GM18868 (cell line): ENCODE measurements around the gene SOX11.

Experiments
- ATAC-seq: cut with Tn5 transposase; IDR thresholded peaks from one replicate; pipeline ENCODE4 v1.9.1; 2021; ENCODE audit warnings: mild to moderate bottlenecking, moderate library complexity; ENCODE audit not compliant: unreplicated experiment

SOX11 gene

GRCh38 chr2:5722236-5722635 is 30.1 kb downstream of the SOX11 start:
- ATAC-seq, result no peak

DNA sequence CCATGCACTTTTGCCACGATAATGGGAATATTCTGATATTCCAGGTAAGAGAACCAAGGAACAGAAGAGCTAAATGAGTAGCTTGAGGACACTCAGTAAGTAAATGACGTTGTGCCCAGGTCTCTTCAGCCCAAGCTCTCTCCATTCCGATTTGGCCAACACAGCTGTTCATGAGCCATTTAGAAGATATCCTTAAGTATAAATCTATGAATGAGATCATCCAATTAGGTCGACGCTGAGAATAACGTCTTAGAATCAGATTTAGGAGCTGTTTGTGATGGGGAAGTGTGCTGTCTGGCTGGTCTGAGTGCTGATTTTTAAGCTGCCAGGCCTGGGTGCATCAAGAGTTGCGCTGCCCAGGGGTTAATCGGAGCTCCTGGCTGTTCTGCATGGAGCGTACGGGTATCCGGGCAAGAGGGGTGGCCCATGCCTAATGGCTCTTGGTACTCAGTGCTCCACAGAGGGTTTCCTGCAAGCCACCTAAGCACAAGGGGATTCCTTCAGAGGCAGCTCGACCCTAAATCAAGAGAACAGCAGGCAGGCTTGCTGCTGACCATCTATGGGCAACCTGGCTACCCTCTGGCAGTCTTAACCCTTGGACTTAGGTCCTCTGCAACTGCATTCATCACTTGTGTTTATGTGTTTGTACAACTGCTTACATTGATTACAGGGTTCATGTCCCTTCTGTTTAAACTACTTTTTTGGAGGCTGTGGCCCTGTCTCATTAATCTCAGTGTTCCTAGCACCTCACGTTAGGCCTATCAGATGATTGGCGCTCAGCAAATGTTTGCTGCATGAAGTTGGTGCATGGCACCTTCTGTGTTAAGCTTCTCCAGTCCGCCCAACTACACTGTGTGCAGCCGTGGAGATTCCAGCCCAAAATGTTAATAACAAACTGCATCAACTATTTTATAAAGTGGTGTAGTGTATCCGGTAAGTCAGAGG is 31.9 kb downstream of the SOX11 start:
- no peak for ATAC-seq

DNA sequence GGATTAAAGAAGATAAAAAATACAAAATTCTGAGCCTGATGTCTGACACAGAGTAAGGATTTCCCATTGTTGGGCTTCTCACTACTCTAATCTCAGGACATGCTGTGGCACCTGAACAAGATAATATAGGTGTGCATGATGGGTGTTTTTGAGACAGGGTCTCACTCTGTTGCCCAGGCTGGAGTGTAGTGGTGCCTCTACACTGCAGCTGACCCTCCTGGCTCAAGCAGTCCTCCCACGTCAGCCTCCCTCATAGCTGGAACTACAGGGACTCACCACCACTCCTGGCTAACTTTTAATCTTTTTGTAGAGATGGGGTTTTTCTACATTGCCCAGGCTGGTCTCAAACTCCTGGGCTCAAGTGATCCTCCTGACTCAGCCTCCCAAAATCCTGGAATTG is 32.9 kb downstream of the SOX11 start:
- no peak for ATAC-seq

DNA sequence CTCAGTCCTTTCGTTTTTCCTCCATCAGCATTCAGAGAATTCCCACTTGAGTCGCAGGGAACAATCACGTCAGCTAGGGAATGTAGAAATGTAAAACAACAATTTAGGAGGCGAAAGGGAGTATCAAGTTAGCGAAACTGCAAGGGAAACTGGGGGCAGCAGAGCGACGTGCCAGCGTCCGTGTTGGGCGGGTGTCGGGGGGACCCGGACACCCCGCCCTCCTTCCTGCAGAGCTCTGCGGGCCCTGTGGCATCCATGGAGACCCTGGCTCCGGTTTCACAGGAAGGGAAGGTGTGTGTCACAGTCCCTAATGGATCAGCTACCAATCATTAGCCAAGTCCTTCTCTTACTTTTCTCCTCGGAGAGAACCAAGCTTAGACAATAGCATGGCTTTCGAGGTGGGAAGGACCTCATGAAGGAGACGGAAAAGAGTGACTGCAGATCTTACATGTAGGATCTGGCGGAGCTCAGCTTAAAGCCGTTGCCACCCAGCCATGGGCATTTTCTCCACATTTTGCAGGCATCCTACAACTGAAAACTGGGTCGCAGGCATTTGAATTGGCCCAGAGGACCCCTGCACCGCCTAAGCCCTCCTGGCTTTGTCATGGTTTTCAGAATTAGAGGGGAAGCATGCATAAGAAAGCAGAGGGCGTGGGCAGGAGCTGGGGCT is 33.7 kb downstream of the SOX11 start:
- ATAC-seq, result peak; percentile 71

DNA sequence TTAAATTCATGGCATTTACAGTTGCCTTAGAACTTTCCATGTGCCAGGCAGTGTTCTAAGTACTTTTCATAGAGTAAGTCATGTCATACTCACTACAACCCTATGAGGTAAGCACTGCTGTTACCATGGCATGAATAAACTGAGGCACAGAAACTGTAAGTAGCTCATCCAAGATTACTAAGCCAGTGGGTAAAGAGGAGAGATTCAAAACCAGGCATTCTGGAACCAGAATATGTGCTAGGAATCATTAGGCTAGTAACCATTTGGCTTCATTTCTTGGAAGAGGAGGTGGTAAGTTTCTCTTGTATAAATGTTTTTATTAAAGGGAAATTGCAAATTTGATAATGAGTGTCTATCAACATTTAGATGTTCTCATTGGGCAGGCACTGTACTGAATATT is 35.1 kb downstream of the SOX11 start:
- no peak for ATAC-seq

- no peak for ATAC-seq
Measured at GRCh38 chr2:5729416-5729815, 37.2 kb downstream of the SOX11 start.

DNA sequence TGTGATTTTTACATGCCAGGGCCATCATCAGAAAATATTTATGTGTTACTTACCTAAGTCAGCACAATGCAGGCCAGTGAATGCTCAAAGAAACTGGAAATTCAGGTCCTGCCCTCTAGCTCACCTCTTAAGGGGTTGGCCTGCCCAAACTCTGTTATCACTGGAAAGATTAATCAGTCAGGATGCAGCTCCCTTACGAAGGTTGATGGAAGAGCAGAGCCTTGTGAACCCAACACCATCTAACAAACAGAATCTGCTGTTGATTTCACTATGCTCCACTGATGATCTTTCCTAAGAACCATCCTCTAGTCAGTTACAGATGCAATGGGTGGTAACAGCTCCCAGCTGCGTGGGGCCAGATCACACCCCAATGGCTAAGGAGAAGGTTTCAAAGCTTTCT is 38.2 kb downstream of the SOX11 start:
- no peak for ATAC-seq

DNA sequence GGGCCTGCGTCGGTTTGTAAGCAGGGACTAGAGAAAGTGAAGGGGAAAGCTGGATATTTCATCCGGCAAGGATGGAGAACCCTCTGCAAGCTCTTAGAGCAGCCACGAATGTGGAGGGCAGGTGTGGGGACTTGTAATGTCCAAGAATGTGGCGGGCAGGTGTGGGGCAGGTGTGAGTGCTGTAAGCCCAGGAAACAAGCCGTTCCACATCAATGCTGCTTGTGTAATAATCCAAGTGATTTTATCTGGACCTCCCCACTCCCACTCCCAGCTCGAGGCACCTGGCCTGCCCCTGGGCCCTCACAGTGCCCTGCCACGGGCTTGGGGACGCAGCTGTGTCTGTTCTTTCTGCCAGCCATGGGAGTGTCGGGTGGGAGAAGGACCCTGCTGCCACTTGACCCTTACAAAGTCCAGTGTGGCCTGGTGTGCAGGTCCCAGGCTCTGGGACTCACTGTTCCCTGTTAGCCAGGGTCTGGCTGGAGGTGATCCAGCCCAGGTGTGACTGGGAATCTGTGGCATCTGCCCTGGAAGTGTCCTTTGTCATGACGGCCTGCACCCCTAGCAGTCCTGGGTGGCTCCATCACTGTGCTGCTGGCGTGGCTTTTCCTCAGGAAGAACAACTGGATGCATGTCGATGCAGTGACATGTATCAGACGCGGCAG is 42.8 kb downstream of the SOX11 start:
- ATAC-seq, result no peak

- ATAC-seq, result no peak
Measured at GRCh38 chr2:5735521-5735861, 43.3 kb downstream of the SOX11 start.

- no peak for ATAC-seq
Measured at GRCh38 chr2:5736050-5736449, 43.9 kb downstream of the SOX11 start.

- no peak for ATAC-seq
Measured at GRCh38 chr2:5736886-5737285, 44.7 kb downstream of the SOX11 start.

DNA sequence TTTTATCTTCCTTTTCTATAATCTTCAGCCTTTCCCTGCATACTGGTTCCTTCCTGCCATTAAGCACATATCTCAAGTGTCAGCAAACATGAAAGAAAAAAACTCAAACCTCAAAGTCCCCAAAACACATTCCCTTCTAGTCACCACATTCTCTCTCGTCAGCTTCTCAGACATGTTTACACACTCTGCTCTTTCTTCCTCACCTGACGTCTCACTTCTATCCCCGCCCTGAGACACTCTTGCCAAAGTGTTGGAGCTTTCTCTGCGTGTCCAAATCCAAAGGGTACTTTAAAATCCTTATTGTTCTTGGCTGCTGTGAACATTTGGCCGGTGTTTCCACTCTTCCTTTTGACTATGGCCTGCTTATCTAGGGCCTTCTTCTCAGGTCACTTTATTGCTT is 47.9 kb downstream of the SOX11 start:
- no peak for ATAC-seq

DNA sequence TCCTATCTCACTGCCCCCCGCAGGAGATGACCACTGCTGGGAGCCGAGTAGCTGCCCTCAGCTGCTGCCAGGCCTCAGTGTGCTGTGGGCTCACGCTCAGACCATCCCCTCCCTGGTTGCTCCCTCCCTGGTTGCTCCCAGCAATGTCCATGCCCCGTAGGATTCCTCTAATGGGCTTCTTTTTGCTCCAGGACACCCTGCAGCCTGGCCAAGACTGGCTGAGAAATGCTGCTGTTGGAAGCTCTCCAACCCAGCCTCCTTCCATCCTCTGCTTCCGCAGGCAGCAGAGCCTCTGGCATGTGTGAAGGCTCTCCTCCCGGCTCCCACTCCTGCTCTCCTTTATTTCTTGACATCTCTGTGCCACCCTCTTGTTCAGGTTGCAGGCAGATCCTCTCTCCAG is 48.6 kb downstream of the SOX11 start:
- ATAC-seq, result no peak

- ATAC-seq, result no peak
Measured at GRCh38 chr2:5741242-5741641, 49.1 kb downstream of the SOX11 start.

GRCh38 chr2:5742126-5742525 is 49.9 kb downstream of the SOX11 start:
- no peak for ATAC-seq

DNA sequence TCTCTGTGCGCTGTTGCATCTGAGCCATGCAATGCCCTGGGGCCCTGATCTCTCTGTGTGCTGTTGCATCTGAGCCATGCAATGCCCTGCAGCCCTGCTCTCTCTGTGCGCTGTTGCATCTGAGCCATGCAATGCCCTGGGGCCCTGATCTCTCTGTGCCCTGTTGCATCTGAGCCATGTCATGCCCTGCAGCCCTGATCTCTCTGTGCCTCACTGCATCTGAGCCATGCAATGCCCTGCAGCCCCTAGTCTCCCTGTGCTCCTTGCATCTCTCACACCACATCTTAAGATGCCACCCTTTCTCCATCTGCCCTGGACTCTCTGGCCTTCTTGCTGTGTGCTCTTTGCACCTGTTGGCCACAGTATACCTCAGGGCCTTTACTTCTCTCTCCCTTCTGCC is 56.2 kb downstream of the SOX11 start:
- no peak for ATAC-seq

DNA sequence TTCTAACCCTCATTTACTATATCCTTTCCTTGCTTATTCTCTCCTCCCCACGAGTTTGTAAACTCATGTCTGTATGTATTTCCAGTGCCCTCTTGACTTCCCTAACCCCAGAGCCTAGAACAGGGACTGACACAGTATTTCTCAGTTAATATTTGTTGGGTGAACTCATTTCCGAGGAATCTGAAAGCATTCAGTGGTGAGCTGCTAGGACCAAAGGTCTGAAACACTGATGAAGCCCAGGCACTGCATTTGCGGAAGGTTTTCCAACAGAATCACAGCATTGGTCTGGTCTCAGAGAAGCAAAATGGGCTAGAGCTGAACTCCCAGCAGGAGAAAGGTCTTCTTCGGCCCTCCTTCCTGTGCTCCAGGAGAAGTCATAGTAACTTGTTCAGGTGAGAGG is 56.8 kb downstream of the SOX11 start:
- no peak for ATAC-seq

DNA sequence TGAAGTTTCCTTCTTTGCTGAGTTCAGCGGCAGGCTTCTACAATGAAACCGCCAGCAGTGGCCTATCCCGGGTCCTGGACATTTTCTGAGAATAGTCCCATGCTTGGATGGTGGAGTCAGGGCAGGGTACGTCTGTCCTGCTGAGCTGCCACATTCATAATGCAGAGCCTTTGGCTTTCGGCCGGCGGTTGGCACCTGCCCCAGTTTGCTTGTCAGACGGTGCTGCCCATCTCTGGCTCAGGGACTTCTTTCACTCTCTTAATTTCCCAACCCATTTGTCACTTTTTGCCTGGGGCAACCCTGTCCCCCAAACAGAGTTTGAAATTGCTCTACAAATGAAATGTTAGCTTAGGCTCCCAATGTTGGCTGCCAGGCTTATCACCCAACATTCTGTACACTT is 57.2 kb downstream of the SOX11 start:
- no peak for ATAC-seq
